Activated CD8-positive, alpha-beta T cell treated with anti-CD3 and anti-CD28 coated beads for 36 hours (primary cell): ENCODE measurements around the gene LRP8. TPM values are rescaled to one million over a fixed set of nuclear protein-coding genes. Genes with fewer than 3 reads are reported as not detected.
A peak's percentile ranks its signal among the peaks of the same experiment; 100 is the strongest.
"Not testable (repeated sequence)": the region's sequence is repeated elsewhere in the genome, so short reads cannot be mapped to it uniquely, and the experiment has no call there.

ENCODE experiments used
- ATAC-seq: fragments of 200-7000 bp; cut with Tn5 transposase; one replicate; pipeline ENCODE4 v1.10.0; 2021; ENCODE audit warnings: mild to moderate bottlenecking, moderate library complexity
- CTCF ChIA-PET: fragments of 350-600 bp; sonication (Branson Sonifier 250); formaldehyde crosslinking; loops from one replicate; lab custom pipeline; 2021; ENCODE audit warnings: antibody characterized with exemption; lab: Charles Lee
- POLR2A ChIA-PET: fragments of 350-600 bp; sonication (Branson Sonifier 250); formaldehyde crosslinking; loops from one replicate; lab custom pipeline; 2021; ENCODE audit warnings: antibody characterized with exemption; lab: Charles Lee
- DNase-seq: peaks from one replicate; pipeline ENCODE4 v3.0.0-alpha.2; 2020
- H3K27ac Mint-ChIP-seq: one replicate; pipeline ENCODE4 v1.8.0; 2021; ENCODE audit warnings: mild to moderate bottlenecking, mixed read lengths
- H3K27me3 Mint-ChIP-seq: one replicate; pipeline ENCODE4 v1.8.0; 2021; ENCODE audit warnings: mixed read lengths
- H3K36me3 Mint-ChIP-seq: one replicate; pipeline ENCODE4 v1.8.0; 2021; ENCODE audit warnings: low read depth, mixed read lengths
- H3K4me1 Mint-ChIP-seq: one replicate; pipeline ENCODE4 v1.8.0; 2021; ENCODE audit warnings: low read depth, mixed read lengths
- H3K4me3 Mint-ChIP-seq: one replicate; pipeline ENCODE4 v1.8.0; 2021; ENCODE audit warnings: mild to moderate bottlenecking, moderate library complexity, mixed read lengths
- H3K9me3 Mint-ChIP-seq: one replicate; pipeline ENCODE4 v1.8.0; 2021; ENCODE audit warnings: mixed read lengths
- intact Hi-C: fragments of 100-400 bp; cut with micrococcal nuclease; formaldehyde crosslinking; loops from one replicate; pipeline ENCODE4 v1.10.0; 2022
- total RNA-seq, 2 experiments: library from RNA; stranded (reverse); gene quantifications; one replicate each; pipeline ENCODE4 v1.2.3, GENCODE V29; 2021
- TF ChIP-seq, protein P1 (sequence below): fragments of 200-600 bp; IDR thresholded peaks from one replicate; pipeline ENCODE4 v1.8.0; 2022; ENCODE audit warnings: antibody characterized with exemption, mild to moderate bottlenecking

Gene LRP8
- total RNA-seq, 2 experiments from 2014 or later = 39.9 to 41.6 TPM

DNA sequence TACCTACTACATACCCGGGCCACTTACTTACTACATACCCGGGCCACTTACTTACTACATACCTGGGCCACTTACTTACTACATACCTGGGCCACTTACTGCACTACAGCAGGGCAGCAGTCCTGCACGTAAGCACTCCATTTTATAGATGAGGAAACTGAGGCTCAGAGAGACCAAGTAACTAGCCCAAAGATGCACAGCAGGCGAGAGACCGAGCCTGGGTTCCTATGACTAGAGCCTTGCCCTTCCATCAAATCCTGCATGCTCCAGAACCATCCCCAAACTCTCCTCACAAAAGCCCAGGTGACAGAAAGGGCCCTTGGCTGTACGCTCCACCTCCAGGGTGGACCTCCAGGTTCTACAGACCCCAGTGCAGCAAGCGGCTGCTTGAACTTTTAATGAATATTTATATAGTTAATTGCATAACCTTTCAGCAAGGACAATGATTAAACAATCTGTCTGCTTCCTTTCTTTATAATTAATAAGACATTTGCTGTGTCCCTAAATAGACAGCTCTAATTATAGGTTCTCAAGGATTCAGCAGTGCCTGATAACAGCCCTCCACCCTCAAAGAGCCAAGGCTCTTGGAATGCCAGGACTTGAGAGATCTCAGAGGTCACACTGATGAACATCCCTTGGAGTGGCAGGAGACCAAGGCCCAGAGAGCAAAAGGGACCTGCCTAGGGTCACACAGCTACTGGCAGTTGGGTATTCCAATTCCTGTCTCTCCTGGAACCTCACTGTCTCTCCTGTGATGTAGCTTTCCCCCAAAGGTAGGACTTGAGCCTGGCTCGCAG is 43.4 kb downstream of the LRP8 start:
- POLR2A ChIA-PET = no interaction called here
- Mint-ChIP-seq H3K27me3 (no peaks in the 10 kb centered on the region), H3K4me3 (no peak overlapping the region)

DNA sequence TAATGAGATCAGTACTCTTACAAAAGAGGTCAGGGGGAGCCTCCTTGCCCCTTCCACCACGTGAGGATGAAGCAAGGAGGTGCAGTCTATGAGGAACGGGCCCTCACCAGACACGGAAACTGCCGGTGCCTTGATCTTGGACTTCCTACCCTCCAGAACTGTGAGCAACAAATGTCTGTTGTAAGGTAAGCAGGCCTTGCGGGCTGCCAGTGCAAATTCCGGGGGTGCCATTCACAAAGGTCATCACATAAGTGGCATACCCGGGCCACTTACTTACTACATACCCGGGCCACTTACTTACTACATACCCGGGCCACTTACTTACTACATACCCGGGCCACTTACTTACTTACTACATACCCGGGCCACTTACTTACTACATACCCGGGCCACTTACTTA is 44.7 kb downstream of the LRP8 start:
- H3K9me3 Mint-ChIP-seq, DNase-seq, H3K4me3 Mint-ChIP-seq, H3K27me3 Mint-ChIP-seq, H3K4me1 Mint-ChIP-seq, H3K27ac Mint-ChIP-seq, POLR2A ChIA-PET, ATAC-seq, CTCF ChIA-PET, intact Hi-C loops: not testable (repeated sequence)
- peaks cover 13% of the 10 kb centered on the region for H3K36me3 Mint-ChIP-seq

More for the DNA sequence above, 43.4 kb downstream of the LRP8 start:
- ATAC-seq (no peak), DNase-seq (no peak)
- TF ChIP-seq, protein P1, sequence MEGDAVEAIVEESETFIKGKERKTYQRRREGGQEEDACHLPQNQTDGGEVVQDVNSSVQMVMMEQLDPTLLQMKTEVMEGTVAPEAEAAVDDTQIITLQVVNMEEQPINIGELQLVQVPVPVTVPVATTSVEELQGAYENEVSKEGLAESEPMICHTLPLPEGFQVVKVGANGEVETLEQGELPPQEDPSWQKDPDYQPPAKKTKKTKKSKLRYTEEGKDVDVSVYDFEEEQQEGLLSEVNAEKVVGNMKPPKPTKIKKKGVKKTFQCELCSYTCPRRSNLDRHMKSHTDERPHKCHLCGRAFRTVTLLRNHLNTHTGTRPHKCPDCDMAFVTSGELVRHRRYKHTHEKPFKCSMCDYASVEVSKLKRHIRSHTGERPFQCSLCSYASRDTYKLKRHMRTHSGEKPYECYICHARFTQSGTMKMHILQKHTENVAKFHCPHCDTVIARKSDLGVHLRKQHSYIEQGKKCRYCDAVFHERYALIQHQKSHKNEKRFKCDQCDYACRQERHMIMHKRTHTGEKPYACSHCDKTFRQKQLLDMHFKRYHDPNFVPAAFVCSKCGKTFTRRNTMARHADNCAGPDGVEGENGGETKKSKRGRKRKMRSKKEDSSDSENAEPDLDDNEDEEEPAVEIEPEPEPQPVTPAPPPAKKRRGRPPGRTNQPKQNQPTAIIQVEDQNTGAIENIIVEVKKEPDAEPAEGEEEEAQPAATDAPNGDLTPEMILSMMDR = no peak
- Mint-ChIP-seq H3K27ac (no peak overlapping the region), H3K36me3 (peaks cover 16% of the 10 kb centered on the region), H3K9me3 (no peaks in the 10 kb centered on the region), H3K4me1 (peaks cover 4% of the 10 kb centered on the region)
- intact Hi-C loops = no loop called here
- CTCF ChIA-PET = interaction anchor here (1.2 kb wide), 1 partner anchor 12 kb away, joined by 3 read pairs; no protein-coding TSS in a partner anchor

DNA sequence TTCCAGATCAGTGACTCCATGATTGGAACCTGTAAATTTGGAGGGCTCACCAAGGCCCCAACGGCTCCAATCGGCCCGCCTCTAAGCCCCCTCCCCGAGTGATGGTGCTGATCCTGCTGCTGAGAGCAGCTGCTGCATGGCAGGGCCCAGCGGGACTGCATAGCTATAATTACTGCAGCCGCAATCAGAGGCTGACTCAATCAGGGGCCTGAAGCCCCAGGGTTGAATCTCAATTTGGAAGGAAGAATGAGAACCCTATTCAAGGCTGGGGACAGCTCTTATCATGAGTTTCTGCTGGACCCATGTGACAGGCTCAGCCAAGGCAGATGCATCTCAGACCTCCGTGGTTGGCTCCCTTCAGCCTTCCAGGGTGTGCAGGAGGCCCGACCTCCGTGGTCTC is 46.7 kb downstream of the LRP8 start:
- no peak for ATAC-seq
- Mint-ChIP-seq H3K9me3 (no peaks in the 10 kb centered on the region), H3K27me3 (no peaks in the 10 kb centered on the region), H3K36me3 (peaks cover 23% of the 10 kb centered on the region), H3K27ac (no peak overlapping the region), H3K4me3 (no peak overlapping the region), H3K4me1 (no peaks in the 10 kb centered on the region)
- no peak for DNase-seq
- ChIA-PET POLR2A (interaction anchor here (1.2 to 1.6 kb wide), 2 partner anchors 37 to 45 kb away, joined by 3 read pairs; no protein-coding TSS in a partner anchor), CTCF (interaction anchor here (0.8 kb wide), 2 partner anchors 14 to 111 kb away, joined by 3 read pairs; no protein-coding TSS in a partner anchor)
- intact Hi-C loops = no loop called here
- TF ChIP-seq, protein P1 = no peak

DNA sequence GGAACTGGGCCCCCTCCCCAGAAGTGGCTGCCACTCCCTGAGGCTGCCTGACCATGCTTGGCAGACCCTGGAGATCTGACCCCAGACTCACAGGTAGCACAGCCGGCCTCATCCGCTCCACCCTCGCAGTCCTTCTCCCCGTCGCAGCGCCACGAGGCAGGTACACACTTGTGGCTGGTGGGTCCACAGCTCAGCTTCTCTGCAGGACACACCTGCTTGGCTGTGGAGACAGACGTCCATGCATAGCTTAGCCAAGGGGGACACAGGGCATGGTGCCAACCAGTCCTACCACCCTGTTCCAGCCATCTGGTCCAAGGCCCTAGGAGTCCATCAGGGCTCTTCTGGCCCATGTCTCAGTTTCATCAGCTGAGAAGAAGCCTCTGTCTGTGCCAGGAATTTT is 47.4 kb downstream of the LRP8 start:
- Mint-ChIP-seq H3K36me3 (peaks cover 28% of the 10 kb centered on the region), H3K27me3 (no peaks in the 10 kb centered on the region), H3K9me3 (no peaks in the 10 kb centered on the region), H3K4me3 (no peak overlapping the region), H3K4me1 (no peaks in the 10 kb centered on the region), H3K27ac (no peak overlapping the region)
- no peak for DNase-seq
- ChIA-PET CTCF (interaction anchor here (0.8 kb wide), 2 partner anchors 15 to 112 kb away, joined by 3 read pairs; no protein-coding TSS in a partner anchor), POLR2A (interaction anchor here (1.2 to 1.6 kb wide), 2 partner anchors 37 to 46 kb away, joined by 3 read pairs; no protein-coding TSS in a partner anchor)
- intact Hi-C loops = no loop called here
- no peak for ATAC-seq
- TF ChIP-seq, protein P1 = no peak

DNA sequence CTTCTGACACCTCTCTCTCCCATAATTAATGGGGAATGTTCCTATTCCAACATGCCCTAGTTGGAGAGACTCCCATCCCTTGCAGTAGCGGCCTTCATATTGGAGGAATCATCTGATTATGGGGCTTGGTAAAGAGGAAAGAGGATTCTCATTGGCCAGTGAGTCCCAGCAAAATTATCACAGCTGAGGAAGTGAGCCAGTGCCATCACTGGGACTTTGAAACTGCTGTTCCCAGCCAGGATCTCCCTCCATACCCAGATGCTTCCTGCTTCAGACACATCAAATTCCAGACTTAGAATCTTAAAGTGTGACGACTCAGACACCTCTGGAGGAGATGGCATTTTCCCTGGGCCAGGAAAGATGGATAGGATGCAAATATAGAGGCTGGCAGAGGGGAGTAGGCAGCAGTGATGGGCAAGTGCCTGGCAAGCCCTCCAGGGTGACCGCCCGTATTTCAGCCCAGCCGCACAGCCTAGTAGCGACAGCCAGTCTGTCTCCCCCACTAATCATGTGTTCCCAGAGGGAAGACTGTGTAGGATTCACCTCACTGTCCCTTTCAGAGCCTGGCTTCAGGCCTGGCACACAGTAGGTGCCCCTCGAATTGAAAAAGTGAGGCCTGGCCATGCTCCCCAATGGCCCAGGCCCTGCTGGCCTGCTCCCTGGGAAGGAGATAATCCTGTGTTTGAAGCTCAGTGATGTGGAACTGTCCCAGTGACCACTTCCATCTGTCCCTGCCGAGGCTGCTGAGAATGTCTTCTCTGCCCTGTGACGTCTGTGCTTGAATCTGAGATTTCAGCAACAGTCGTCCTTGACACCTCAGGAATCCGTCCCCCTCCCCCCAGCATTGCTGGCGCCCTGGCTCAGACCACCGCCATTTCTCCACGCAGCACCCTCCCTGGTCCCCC is 48.3 kb downstream of the LRP8 start:
- Mint-ChIP-seq H3K4me3 (no peak overlapping the region), H3K27ac (peak overlapping the region; percentile 25), H3K9me3 (no peaks in the 10 kb centered on the region), H3K4me1 (no peaks in the 10 kb centered on the region), H3K36me3 (peaks cover 30% of the 10 kb centered on the region), H3K27me3 (no peaks in the 10 kb centered on the region)
- ChIA-PET CTCF (interaction anchor here (1.0 to 2.8 kb wide), 7 partner anchors 14 to 116 kb away, joined by 4 to 111 read pairs (median 6); no protein-coding TSS in a partner anchor), POLR2A (no interaction called here)
- intact Hi-C loops = loop anchor here (2.0 kb wide), 1 partner anchor 113 kb away; no protein-coding TSS in a partner anchor
- DNase-seq (no peak), ATAC-seq (no peak)
- TF ChIP-seq, protein P1 = no peak
